CMK (cell line): ENCODE results near the gene SMIM36.
"Not testable (repeated sequence)": the region's sequence is repeated elsewhere in the genome, so short reads cannot be mapped to it uniquely, and the experiment has no call there.

Experiments
- DNase-seq: peaks from one replicate; pipeline ENCODE4 v3.0.0-alpha.2; 2010; ENCODE audit warnings: low read depth

The SMIM36 gene

DNA sequence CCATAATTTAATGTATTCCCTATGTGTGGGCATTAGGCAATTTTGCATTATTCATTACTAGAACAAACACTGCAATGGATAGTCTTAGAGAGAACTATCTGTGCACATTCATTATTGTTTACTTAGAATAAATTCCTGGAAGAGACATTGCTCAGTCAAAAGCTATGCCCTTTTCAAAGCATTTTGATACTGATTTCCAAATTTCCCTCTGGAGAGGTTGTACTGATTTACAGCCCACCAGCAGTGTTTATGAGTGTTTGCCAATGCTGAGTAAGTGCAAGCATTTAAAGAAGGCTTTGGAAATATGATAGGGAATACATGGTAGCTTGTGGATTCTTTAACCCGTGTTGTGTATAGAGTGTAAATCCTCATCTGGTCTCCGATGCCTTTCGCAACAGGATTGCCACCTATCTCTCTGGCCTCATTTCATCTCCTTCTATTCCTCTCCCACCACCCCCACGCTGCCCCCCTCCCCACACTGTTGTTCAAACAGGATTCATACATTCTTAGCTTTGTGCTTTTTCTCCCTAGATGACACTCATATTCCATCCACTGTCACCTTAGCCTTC, 56.3 kb downstream of the SMIM36 start:
- DNase-seq, result no peak

GRCh38 chr17:55453839-55454557, 57.3 kb downstream of the SMIM36 start:
- DNase-seq, result no peak

GRCh38 chr17:55452139-55452790, 59.0 kb downstream of the SMIM36 start:
- DNase-seq, result no peak

DNA sequence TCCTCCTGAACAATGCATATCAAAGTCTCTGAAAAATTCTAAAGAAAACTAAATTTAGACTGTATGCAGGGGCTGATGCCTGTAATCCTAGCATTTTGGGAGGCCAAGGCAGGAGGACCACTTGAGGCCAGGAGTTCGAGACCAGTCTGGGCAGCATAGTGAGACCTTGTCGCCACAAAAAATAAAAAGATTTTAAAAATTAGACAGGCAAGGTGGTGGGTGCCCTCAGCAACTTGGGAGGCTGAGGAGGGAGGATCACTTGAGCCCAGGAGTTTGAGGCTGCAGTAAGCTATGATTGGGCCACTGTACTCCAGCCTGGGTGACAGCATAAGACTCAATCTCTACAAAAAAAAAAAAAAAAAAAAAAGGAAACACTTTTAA, 59.5 kb downstream of the SMIM36 start:
- DNase-seq, result no peak

- peak; percentile 90 for DNase-seq
Observed at GRCh38 chr17:55451203-55451641, 60.0 kb downstream of the SMIM36 start.

DNA sequence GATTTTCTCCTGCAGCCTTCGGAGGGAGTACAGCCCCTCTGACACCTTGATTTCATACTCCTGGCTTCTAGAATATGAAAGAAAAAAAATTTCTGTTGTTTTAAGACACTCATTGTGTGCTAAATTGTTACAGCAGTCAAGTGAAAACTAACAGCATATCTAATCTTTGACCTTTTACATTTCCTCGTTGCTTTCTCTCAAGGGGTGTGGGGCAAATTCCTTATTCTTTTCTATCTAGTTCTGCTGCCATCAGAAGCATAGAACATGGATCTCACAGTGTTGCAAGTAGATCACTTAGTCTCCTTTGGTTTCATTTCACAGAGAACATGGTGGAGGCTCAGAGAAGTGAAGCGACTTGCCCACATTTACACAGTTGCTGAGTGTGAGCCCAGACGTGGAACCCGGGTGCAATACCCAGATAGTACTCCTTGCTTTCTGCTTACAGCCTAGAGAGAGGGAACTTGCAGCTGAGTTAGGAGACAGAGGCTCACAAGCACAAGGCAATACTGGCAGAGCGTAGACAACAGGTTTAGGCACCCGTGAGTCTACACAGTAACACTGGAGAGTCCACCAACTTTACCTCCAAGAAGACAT, 60.9 kb downstream of the SMIM36 start:
- no peak for DNase-seq

DNA sequence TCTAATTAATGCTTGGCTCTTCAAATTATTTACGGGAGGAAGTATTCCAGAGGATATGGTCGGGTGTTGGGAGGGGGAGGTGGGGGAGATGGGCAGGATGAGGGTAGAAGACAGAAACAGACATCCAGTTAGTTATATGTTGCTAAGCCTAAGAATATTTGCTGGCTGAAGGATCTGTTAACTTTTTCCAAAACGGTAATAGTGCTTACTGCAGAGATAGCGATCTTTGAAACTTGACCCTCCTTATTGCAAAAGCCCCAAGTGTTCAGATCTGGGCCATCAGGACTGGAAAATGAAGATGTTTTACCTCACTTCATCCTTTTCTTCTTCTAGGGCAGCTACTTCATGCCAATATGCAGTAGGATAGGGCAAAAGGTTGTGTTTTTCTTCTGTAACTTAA, 62.6 kb downstream of the SMIM36 start:
- no peak for DNase-seq

- DNase-seq, result no peak
Observed at GRCh38 chr17:55446581-55447205, 64.6 kb downstream of the SMIM36 start.

- not testable (repeated sequence) for DNase-seq
Observed at GRCh38 chr17:55446004-55446403, 65.2 kb downstream of the SMIM36 start.

GRCh38 chr17:55444471-55445441, 66.5 kb downstream of the SMIM36 start:
- DNase-seq, result no peak

- DNase-seq, result no peak
Observed at GRCh38 chr17:55443904-55444303, 67.3 kb downstream of the SMIM36 start.

DNA sequence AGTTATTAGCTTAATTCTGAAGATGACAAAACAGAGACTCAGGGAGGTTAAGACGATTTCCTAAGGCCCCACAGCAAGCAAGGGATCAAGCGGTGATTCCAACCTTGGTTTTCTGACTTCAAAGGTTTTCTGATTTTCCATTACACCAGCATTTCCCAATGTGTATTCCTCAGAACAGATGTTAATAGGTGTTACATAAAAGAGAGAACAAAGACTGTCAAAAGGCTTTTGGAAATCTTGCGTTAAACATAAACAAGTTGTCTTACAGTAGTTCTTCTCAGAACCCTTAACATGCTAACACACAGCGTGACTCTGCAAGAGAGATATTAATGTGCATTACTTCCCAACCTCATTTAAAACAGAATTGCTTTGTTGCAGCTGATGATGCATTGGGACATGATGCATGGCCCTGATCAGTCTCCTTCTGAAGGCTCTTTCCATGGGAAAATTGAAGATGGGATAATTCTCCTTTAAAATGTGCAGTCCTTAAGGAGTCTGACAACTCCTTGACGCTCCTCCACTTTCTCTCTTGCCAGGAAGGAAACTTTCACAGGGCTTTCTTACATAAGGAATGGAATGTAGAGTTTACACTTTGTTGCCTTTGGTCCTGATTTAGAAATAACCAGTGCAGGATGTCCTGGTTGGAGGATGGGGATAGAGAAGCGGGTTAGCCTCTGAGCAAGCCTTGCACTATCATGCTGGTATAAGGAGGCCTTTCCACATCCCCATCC, 68.1 kb downstream of the SMIM36 start:
- DNase-seq, result no peak

- DNase-seq, result no peak
Observed at GRCh38 chr17:55442462-55442861, 68.8 kb downstream of the SMIM36 start.

DNA sequence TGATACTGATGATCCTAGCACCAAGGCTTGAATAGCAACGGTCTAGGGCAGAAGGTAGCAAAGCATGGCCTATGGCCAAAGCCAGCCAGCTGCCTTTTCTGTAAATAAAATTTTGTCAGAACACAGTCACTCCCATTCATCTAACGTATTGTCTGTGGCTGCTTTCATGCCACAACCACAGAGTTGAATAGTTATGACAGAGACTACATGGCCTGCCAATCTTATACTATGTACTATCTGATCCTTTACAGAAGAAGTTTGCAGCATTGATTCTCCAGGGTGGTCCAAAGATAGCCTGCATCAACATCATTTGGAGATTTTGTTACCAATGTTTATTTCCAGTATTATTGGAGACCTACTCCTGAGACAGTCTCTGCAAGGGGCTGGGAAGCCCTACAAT, 69.7 kb downstream of the SMIM36 start:
- DNase-seq, result no peak

DNA sequence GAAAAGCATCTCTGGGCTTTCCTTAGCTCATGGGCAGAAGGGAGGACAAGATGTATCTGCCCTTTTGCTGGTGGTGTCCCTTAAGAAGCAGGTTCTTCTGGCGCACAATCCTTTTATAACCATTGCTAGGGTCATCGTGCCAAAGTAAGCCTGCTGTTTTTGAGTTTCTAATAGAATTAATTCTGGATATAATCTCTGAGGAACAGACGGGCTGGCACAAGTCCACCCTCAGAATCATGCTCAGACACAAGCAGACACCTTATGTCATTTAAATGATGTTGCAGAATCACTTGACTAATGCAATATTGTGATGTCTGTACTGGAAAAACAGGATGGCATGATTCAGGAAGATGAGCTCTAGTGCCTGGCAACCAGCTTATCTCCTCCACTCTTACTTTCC, 70.9 kb downstream of the SMIM36 start:
- DNase-seq, result no peak

- DNase-seq, result no peak
Observed at GRCh38 chr17:55437159-55437605, 74.1 kb downstream of the SMIM36 start.

- DNase-seq, result no peak
Observed at GRCh38 chr17:55436224-55437158, 74.8 kb downstream of the SMIM36 start.

DNA sequence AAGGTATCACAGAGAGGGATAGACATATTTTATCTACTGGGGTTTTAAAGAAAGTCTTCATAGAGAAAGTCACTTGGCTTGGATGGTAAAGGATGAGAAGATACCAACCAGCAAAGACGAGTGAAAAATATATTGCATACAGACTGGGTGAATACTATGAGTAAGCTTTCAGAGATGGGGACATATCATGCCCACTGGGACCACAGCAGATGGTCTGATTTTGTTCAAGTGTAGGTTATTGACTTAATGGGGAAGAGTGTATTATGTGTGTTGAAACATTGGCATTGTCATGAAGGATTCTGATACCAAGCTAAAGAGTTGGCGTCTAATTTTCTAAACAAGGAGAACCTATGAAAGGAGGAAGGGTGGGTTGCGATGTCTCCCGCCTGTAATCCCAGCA, 75.8 kb downstream of the SMIM36 start:
- DNase-seq, result no peak

DNA sequence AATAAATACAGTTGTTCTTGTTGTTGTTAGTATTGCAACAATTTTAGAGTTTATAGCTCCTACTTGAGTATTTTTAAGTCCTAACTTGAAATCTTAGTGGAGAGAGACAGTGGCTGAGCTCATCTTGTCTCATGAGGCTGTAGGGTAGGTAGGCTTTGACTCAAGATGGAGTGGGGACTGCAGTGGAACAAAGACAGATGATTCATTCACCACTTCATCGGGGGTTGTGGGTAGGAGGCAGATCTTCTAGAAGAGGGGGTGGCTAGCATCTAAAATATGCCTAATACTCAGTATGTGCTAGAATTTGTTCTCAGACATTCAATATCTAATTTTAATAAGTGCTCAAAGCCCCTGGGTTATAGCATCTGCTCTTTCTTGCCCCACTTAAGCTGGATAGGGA, 76.5 kb downstream of the SMIM36 start:
- DNase-seq, result no peak
